Measurements from ENCODE around the gene PLPP7.
A peak's percentile ranks its signal among the peaks of the same experiment; 100 is the strongest.

PLPP7 gene

DNA sequence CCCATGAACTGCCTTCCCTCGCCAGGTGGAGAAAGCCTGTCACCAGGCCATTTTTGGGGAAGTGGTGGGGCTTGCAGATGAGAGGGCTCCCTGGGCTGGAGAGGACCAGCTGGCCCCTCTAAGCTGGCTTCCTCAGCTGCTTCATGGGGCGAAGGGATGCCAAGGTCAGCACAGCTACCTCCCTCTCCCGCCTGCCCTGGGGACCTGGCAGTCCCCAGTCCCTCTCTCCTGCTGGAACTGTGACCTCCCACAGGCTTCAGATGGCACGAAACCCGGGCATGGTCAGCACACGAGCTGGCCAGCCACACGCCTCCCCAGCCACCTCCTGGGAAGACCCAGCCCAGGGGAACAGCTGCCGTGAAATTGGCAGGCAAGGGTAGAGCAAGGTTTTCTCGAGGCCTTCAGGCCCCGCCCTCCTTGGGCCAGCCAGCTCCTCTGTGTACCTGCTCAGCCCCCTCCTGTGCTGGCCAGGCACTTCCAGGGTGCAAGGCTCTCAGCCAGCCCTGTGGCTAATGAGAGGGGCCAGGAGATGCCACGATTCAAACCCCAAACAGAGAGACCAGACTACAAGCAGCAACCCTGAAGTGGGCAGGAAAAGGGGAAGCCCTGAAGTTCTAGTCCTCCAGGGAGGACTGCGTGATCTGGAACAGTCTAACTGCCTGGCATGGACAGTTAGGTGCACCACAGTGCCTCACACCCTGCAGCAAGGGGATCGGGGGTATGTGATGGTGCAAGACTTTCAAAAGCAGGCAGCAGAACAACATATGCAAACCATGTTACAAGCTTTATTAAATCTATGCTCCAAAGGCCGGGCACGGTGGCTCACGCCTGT is 12.9 kb downstream of the PLPP7 start:
- TF ChIP-seq, protein P1, sequence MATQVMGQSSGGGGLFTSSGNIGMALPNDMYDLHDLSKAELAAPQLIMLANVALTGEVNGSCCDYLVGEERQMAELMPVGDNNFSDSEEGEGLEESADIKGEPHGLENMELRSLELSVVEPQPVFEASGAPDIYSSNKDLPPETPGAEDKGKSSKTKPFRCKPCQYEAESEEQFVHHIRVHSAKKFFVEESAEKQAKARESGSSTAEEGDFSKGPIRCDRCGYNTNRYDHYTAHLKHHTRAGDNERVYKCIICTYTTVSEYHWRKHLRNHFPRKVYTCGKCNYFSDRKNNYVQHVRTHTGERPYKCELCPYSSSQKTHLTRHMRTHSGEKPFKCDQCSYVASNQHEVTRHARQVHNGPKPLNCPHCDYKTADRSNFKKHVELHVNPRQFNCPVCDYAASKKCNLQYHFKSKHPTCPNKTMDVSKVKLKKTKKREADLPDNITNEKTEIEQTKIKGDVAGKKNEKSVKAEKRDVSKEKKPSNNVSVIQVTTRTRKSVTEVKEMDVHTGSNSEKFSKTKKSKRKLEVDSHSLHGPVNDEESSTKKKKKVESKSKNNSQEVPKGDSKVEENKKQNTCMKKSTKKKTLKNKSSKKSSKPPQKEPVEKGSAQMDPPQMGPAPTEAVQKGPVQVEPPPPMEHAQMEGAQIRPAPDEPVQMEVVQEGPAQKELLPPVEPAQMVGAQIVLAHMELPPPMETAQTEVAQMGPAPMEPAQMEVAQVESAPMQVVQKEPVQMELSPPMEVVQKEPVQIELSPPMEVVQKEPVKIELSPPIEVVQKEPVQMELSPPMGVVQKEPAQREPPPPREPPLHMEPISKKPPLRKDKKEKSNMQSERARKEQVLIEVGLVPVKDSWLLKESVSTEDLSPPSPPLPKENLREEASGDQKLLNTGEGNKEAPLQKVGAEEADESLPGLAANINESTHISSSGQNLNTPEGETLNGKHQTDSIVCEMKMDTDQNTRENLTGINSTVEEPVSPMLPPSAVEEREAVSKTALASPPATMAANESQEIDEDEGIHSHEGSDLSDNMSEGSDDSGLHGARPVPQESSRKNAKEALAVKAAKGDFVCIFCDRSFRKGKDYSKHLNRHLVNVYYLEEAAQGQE (IDR thresholded peaks at IDR 0.05; ENCODE audit: insufficient read depth in 1 of 2, low read depth in 2 of 2, low read length in 2 of 2) = no peak
- no peak for TF ChIP-seq POLR2AphosphoS5 (IDR thresholded peaks at IDR 0.05; ENCODE audit: low read depth, low read length)
- no peak for TF ChIP-seq SIN3A (IDR thresholded peaks at IDR 0.05; ENCODE audit: borderline replicate concordance, insufficient read depth, low read length)
- no peak for TF ChIP-seq TAF1 (IDR thresholded peaks at IDR 0.05; ENCODE audit: borderline replicate concordance, insufficient read depth, low read length)
- no peak for TF ChIP-seq FOXP2 (optimal IDR thresholded peaks at IDR 0.05; ENCODE audit: borderline replicate concordance, extremely low read depth, extremely low read length, insufficient read depth)

DNA sequence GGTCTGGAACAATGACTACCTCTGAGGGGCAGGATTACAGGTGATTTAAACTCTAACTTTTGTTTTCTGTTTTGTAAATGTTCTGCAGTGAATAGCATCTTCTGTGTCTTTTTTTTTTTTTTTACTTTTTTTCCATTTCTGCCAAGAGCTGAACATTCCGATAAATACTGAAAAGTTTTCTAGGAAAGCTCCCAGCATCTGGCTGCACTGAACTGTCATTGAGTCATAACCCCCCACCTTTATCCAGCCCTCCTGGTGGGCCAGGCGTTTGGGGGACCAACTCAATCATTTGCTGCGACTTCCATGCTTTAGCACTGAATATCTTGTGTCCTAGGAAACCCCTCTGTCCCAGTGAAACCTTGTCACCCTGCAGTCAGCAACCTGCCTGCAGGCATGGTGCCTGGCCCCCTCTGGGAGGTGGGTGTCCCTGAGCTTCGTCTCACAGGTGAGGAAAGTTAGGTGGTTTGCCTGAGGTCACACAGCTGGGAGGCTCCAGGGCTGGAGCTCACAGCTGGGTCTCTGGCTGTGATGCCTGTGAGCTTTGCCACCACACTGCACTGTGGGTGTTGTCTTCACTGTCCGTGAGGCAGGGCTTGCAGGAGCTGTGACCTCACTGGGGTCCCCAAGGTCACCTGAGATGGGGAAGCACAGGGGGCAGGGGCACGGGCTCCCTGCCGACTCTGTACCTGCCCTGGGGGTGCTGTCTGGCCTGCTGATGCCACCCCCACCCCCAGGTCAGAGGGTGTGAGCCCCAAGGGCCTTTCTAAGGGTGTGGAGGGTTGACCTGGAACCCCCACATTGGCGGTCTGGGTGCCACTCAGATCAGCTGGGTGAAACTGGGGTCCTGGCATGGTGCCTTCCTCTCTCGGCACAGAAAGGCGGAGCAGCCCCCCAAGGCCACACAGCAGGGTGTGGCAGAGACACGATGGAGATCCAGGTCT is 14.1 kb downstream of the PLPP7 start:
- TF ChIP-seq TAF1 (IDR thresholded peaks at IDR 0.05; ENCODE audit: borderline replicate concordance, insufficient read depth, low read length) = no peak

DNA sequence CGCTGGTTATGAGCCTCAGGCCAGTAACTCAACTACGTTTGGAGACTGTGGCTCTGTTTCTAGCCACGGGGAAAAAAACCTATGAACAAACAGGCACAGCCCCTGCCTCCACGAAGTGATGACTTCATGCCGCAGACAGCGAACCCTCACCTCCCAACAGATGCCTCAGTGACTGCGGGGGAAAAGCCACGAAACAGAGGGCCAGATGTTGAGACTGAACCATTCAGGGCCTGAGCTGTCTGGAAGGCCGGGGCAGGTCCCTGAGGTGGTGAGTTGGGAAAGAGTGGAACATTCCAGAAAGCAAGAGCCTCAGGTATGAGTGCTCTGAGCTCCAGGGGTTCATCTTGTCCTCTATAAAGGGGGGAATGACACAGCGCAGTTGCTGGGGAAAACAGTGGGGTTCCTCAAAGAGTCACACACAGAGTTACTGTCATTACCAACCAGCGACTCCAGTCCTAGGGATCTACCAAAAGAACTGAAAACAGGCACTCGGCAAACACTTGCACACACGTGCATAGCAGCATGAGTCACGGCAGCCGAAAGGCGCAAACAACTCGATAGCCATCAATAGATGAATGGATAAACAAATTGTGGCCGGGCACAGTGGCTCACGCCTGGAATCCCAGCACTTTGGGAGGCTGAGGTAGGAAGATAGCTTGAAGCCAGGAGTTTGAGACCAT is 15.3 kb downstream of the PLPP7 start:
- peak; percentile 55 for TF ChIP-seq FOXP2 (optimal IDR thresholded peaks at IDR 0.05; ENCODE audit: borderline replicate concordance, extremely low read depth, extremely low read length, insufficient read depth)
- TF ChIP-seq SIN3A (IDR thresholded peaks at IDR 0.05; ENCODE audit: borderline replicate concordance, insufficient read depth, low read length) = no peak
- TF ChIP-seq POLR2AphosphoS5 (IDR thresholded peaks at IDR 0.05; ENCODE audit: low read depth, low read length) = no peak
- TF ChIP-seq, protein P1 (IDR thresholded peaks at IDR 0.05; ENCODE audit: insufficient read depth in 1 of 2, low read depth in 2 of 2, low read length in 2 of 2) = no peak

DNA sequence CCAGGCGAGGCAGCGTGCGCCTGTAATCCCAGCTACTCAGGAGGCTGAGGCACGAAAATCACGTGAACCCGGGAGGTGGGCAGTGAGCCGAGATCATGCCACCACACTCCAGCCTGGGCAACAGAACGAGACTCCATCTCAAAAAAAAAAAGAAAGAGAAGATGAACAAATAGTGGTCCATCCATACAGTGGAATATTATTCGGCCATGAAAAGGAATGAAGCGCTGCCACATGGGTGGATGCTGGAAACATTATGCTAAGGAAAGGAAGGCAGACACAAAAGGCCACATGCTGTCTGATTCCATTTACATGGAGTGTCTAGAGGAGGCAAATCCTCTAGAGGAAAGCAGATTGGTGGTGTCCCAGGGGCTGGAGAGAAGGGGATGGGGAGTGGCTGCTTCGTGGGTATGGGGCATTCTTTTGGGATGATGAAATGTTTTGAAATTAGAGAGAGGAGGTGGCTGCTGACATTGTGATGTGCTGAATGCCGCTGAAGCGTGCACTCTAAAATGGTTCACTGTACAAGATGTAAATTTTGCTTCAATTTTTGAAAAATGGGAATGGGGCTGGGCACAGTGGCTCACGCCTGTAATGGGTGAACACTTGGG is 17.0 kb downstream of the PLPP7 start:
- TF ChIP-seq SIN3A (IDR thresholded peaks at IDR 0.05; ENCODE audit: borderline replicate concordance, insufficient read depth, low read length) = no peak
- no peak for TF ChIP-seq FOXP2 (optimal IDR thresholded peaks at IDR 0.05; ENCODE audit: borderline replicate concordance, extremely low read depth, extremely low read length, insufficient read depth)
- no peak for TF ChIP-seq POLR2AphosphoS5 (IDR thresholded peaks at IDR 0.05; ENCODE audit: low read depth, low read length)
- TF ChIP-seq TAF1 (IDR thresholded peaks at IDR 0.05; ENCODE audit: borderline replicate concordance, insufficient read depth, low read length) = no peak
- TF ChIP-seq, protein P1 (IDR thresholded peaks at IDR 0.05; ENCODE audit: insufficient read depth in 1 of 2, low read depth in 2 of 2, low read length in 2 of 2) = no peak

DNA sequence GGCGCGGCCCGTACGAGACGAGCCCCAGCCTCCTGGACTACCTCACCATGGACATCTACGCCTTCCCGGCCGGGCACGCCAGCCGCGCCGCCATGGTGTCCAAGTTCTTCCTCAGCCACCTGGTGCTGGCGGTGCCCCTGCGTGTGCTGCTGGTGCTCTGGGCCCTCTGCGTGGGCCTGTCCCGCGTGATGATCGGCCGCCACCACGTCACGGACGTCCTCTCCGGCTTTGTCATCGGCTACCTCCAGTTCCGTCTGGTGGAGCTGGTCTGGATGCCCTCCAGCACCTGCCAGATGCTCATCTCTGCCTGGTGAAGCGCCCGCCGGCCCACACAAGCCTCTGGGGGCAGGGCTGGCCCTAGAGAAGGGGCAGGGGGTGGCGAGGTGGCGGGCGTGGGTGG is 18.5 kb downstream of the PLPP7 start:
- TF ChIP-seq POLR2AphosphoS5 (IDR thresholded peaks at IDR 0.05; ENCODE audit: low read depth, low read length) = no peak
- TF ChIP-seq FOXP2 (optimal IDR thresholded peaks at IDR 0.05; ENCODE audit: borderline replicate concordance, extremely low read depth, extremely low read length, insufficient read depth) = no peak
- TF ChIP-seq, protein P1 (IDR thresholded peaks at IDR 0.05; ENCODE audit: insufficient read depth in 1 of 2, low read depth in 2 of 2, low read length in 2 of 2) = no peak

Measured in PFSK-1 (cell line).